ENCODE measurements around the gene XKRX. TPM values are rescaled to one million over a fixed set of nuclear protein-coding genes. Genes with fewer than 3 reads are reported as not detected.

Gene XKRX
- under 1 TPM in 3 of 4 donors, not detected in 1; 0.13 to 0.90 (median 0.16) TPM for total RNA-seq

- ATAC-seq, result no peak
- in situ Hi-C loops (cut with MboI; ENCODE audit: low sequenced_read_pairs in 4 of 4) (no loop called here), intact Hi-C loops (cut with DNase I; ENCODE audit: low total_unique reads) (no loop called here)
- no peak within 1 kb of the TSS for H3K27ac ChIP-seq
- no peaks in the 10 kb centered on the region for H3K9me3 ChIP-seq
- H3K36me3 ChIP-seq, result no peaks in the 10 kb centered on the region
- TF ChIP-seq, protein P1, sequence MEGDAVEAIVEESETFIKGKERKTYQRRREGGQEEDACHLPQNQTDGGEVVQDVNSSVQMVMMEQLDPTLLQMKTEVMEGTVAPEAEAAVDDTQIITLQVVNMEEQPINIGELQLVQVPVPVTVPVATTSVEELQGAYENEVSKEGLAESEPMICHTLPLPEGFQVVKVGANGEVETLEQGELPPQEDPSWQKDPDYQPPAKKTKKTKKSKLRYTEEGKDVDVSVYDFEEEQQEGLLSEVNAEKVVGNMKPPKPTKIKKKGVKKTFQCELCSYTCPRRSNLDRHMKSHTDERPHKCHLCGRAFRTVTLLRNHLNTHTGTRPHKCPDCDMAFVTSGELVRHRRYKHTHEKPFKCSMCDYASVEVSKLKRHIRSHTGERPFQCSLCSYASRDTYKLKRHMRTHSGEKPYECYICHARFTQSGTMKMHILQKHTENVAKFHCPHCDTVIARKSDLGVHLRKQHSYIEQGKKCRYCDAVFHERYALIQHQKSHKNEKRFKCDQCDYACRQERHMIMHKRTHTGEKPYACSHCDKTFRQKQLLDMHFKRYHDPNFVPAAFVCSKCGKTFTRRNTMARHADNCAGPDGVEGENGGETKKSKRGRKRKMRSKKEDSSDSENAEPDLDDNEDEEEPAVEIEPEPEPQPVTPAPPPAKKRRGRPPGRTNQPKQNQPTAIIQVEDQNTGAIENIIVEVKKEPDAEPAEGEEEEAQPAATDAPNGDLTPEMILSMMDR (IDR thresholded peaks at IDR 0.05 in 4 of 5, conservative IDR thresholded peaks at IDR 0.05 in 1 of 5), result no peak
- no peak for TF ChIP-seq POLR2A (IDR thresholded peaks at IDR 0.05)
- H3K4me1 ChIP-seq, result no peaks in the 10 kb centered on the region
- peak within 1 kb of the TSS; percentile 25 to 40 (median 33) for H3K4me3 ChIP-seq
- no peak for DNase-seq
- H3K27me3 ChIP-seq, result peaks cover 0 to 18% (median 5%) of the 10 kb centered on the region in 3 donors
Observed at GRCh38 chrX:100928660-100929613, at the start of gene XKRX. Gene XKRX (minus strand): TSS chrX:100928917. CDS start chrX:100928304, 613 bp downstream.

- no peak for TF ChIP-seq POLR2A (IDR thresholded peaks at IDR 0.05)
- TF ChIP-seq, protein P1 (IDR thresholded peaks at IDR 0.05 in 4 of 5, conservative IDR thresholded peaks at IDR 0.05 in 1 of 5), result no peak
- H3K27me3 ChIP-seq, result no peaks in the 10 kb centered on the region
- no peak for ATAC-seq
- intact Hi-C loops (cut with DNase I; ENCODE audit: low total_unique reads), result no loop called here
- H3K4me3 ChIP-seq, result no peak overlapping the region
- no peaks in the 10 kb centered on the region for H3K36me3 ChIP-seq
- no peaks in the 10 kb centered on the region for H3K9me3 ChIP-seq
- H3K4me1 ChIP-seq, result no peaks in the 10 kb centered on the region
- no peak for DNase-seq
- in situ Hi-C loops (cut with MboI; ENCODE audit: low sequenced_read_pairs in 4 of 4), result no loop called here
- no peak overlapping the region for H3K27ac ChIP-seq
Observed at GRCh38 chrX:100976211-100976610, 47.5 kb upstream of the XKRX start.

DNA sequence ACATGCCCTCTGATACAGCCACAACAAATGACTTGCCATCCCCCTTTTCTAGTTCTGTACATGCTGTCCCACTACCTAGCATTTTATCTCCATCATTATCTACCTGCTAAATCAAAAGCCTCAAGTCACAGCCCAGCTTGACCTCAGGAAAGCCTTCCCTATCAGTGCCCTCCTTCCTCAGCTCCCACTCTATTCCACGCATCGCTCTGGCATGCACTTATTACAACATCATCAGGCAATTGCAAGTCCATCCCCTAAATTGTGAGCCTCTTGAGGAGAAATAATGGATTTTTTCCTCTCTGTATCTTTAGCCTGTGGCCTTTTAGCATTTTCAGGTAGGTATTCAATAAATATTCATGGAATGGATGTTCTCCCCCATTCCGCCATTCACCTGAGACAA is 46.5 kb upstream of the XKRX start:
- no peak for ATAC-seq
- Histone ChIP-seq H3K9me3 (no peaks in the 10 kb centered on the region), H3K27ac (no peak overlapping the region), H3K27me3 (no peaks in the 10 kb centered on the region), H3K4me1 (no peaks in the 10 kb centered on the region), H3K36me3 (no peaks in the 10 kb centered on the region), H3K4me3 (no peak overlapping the region)
- intact Hi-C loops (cut with DNase I; ENCODE audit: low total_unique reads) (no loop called here), in situ Hi-C loops (cut with MboI; ENCODE audit: low sequenced_read_pairs in 4 of 4) (no loop called here)
- DNase-seq, result no peak
- TF ChIP-seq, protein P1 (IDR thresholded peaks at IDR 0.05 in 4 of 5, conservative IDR thresholded peaks at IDR 0.05 in 1 of 5), result no peak
- no peak for TF ChIP-seq POLR2A (IDR thresholded peaks at IDR 0.05)

DNA sequence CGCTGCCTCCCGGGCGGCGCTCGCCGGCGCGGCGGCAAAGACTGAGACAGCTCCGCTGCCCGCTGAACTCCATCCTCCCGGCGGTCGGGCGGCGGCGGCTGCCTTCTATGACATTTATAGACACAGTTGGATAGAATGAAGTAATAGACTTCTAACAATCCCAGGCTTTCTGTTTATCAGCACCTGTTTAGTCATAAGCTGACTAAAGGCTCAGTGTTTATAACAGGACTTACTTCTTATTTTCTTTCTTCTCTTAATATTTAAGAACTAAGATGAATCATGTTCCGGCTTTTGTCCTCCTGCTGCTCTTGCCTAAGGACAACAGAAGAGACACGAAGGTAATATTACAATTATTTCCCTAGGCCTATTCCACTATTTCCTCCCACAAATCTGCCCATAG is 44.7 kb upstream of the XKRX start:
- H3K9me3 ChIP-seq, result no peaks in the 10 kb centered on the region
- H3K36me3 ChIP-seq, result no peaks in the 10 kb centered on the region
- in situ Hi-C loops (cut with MboI; ENCODE audit: low sequenced_read_pairs in 4 of 4) (no loop called here), intact Hi-C loops (cut with DNase I; ENCODE audit: low total_unique reads) (no loop called here)
- ATAC-seq (no peak), DNase-seq (no peak)
- H3K27me3 ChIP-seq, result no peaks in the 10 kb centered on the region
- H3K4me3 ChIP-seq, result no peak overlapping the region
- no peak overlapping the region for H3K27ac ChIP-seq
- TF ChIP-seq, protein P1 (IDR thresholded peaks at IDR 0.05 in 4 of 5, conservative IDR thresholded peaks at IDR 0.05 in 1 of 5), result no peak
- TF ChIP-seq POLR2A (IDR thresholded peaks at IDR 0.05), result no peak
- H3K4me1 ChIP-seq, result no peaks in the 10 kb centered on the region

Data from gastrocnemius medialis (tissue), 4 donors.